Measurements from ENCODE around the gene SMCO1. TPM values are rescaled to one million over a fixed set of nuclear protein-coding genes. Genes with fewer than 3 reads are reported as not detected.

SMCO1 gene
- polyA plus RNA-seq, 1 of the 3 experiments (the other 2 are of a cell fraction): not detected

DNA sequence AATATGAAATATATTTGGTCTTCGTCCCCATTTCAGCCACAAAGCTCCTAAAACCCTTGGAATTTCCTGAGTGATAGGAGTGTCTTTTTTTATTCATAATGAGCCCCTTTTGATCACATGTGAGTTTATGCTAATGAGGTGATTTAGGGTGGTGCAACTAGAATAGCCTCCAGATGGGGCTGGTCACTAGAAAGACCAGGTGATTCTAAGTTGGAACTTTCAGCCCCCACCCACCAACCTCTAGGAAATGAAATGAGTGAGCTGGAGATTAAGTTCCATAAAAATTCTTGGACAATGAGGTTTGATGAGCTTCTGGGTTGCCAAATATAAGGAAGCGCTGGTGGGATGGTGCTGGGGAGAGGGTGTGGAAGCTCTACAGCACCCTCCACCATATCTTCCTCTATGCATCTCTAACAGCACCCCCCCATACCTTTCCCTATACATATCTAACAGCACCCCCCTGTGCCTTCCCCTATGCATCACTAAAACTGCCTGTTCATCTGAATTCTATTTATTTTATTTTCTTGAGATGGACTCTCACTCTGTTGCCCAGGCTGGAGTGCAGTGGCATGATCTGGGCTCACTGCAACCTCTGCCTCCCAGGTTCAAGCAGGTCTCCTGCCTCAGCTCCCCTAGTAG is 2.1 kb upstream of the SMCO1 start:
- Histone ChIP-seq H3K4me2 (no peak overlapping the region), H3K79me2 (ENCODE audit: insufficient read depth) (no peaks in the 10 kb centered on the region), H2AFZ (ENCODE audit: low read depth) (no peak overlapping the region), H3K9me2 (no peaks in the 10 kb centered on the region), H3K27me3 (ENCODE audit: insufficient read depth) (no peaks in the 10 kb centered on the region), H3K36me3 (replicated peaks in 1 of 2; ENCODE audit: control insufficient read depth in 1 of 2, insufficient read depth in 2 of 2, low read length in 1 of 2) (no peaks in the 10 kb centered on the region), H3K4me1 (ENCODE audit: control insufficient read depth in 1 of 2, insufficient read depth in 2 of 2, low read depth in 1 of 2, low read length in 1 of 2) (no peaks in the 10 kb centered on the region), H3K4me3 (ENCODE audit: low read depth in 2 of 2, low read length in 1 of 2) (no peak overlapping the region), H3F3A (replicated peaks; ENCODE audit: insufficient read depth) (no peaks in the 10 kb centered on the region), H3K9ac (no peak overlapping the region), H4K20me1 (ENCODE audit: insufficient read depth) (no peaks in the 10 kb centered on the region), H3K9me3 (peaks cover 11% of the 10 kb centered on the region; the same call in 1 of the 2 replicates), H3K27ac (ENCODE audit: low read depth in 2 of 2, low read length in 1 of 2) (no peak overlapping the region)
- WGBS (ENCODE audit: low lambda C conversion rate): 38% methylated on average over 2 of the region's 2 CpGs
- TF ChIP-seq JUND (IDR thresholded peaks at IDR 0.05) (no peak), RCOR1 (IDR thresholded peaks at IDR 0.05; ENCODE audit: low read length) (no peak), GATA2 (CRISPR knock-in tag; IDR thresholded peaks at IDR 0.05) (no peak), FOSL2 (IDR thresholded peaks at IDR 0.05; ENCODE audit: borderline replicate concordance, low read depth) (no peak), NFIC (IDR thresholded peaks at IDR 0.05; ENCODE audit: borderline replicate concordance) (no peak), MEF2A (IDR thresholded peaks at IDR 0.05; ENCODE audit: borderline replicate concordance, low read depth) (no peak), EP300 (IDR thresholded peaks at IDR 0.05; ENCODE audit: borderline replicate concordance in 1 of 2, low read depth in 1 of 2, low read length in 1 of 2) (no peak), MXI1 (IDR thresholded peaks at IDR 0.05; ENCODE audit: low read depth, low read length) (no peak), YY1 (IDR thresholded peaks at IDR 0.05; ENCODE audit: low read depth) (no peak)
- TF ChIP-seq, protein P1, sequence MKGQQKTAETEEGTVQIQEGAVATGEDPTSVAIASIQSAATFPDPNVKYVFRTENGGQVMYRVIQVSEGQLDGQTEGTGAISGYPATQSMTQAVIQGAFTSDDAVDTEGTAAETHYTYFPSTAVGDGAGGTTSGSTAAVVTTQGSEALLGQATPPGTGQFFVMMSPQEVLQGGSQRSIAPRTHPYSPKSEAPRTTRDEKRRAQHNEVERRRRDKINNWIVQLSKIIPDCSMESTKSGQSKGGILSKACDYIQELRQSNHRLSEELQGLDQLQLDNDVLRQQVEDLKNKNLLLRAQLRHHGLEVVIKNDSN (IDR thresholded peaks at IDR 0.05; ENCODE audit: borderline replicate concordance, low read depth): no peak
- TF ChIP-seq, protein P2, sequence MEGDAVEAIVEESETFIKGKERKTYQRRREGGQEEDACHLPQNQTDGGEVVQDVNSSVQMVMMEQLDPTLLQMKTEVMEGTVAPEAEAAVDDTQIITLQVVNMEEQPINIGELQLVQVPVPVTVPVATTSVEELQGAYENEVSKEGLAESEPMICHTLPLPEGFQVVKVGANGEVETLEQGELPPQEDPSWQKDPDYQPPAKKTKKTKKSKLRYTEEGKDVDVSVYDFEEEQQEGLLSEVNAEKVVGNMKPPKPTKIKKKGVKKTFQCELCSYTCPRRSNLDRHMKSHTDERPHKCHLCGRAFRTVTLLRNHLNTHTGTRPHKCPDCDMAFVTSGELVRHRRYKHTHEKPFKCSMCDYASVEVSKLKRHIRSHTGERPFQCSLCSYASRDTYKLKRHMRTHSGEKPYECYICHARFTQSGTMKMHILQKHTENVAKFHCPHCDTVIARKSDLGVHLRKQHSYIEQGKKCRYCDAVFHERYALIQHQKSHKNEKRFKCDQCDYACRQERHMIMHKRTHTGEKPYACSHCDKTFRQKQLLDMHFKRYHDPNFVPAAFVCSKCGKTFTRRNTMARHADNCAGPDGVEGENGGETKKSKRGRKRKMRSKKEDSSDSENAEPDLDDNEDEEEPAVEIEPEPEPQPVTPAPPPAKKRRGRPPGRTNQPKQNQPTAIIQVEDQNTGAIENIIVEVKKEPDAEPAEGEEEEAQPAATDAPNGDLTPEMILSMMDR (IDR thresholded peaks at IDR 0.05): no peak
- ChIA-PET POLR2A (no interaction called here), CTCF (interaction anchor here (0.8 to 2.1 kb wide), 4 partner anchors 11 to 252 kb away, joined by 3 to 8 read pairs (median 3); partner anchors contain the start of gene RNF168)
- DNase-seq: no peak

DNA sequence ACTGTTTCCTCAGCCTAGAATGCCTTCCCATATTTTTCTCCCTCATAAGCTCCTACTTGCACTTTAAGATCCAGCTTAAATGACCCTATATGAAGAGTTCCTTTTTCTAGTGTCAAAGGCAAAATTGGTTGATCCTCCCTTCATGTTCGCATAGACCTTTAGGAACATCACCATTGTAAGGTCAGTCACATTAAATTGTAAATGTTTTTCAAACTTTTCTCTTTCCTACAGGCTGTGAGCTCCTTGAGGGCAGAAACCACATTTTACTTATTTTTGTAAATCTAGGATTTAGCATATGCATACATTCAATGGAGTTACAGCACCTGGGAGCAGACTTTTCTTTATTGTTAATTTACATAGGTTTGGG is 813 bp downstream of the SMCO1 start:
- CTCF ChIA-PET: interaction anchor here (1.9 kb wide), 1 partner anchor 14 kb away, joined by 7 read pairs; no protein-coding TSS in a partner anchor
- no peaks in the 10 kb centered on the region for H3K79me2 ChIP-seq (ENCODE audit: insufficient read depth)
- H3K9me2 ChIP-seq: no peaks in the 10 kb centered on the region
- DNase-seq: no peak
- WGBS (ENCODE audit: low lambda C conversion rate): 91% methylated on average over 1 of the region's 1 CpG
- peaks cover 1% of the 10 kb centered on the region; the same call in 1 of the 2 replicates for H3K9me3 ChIP-seq
- H2AFZ ChIP-seq (ENCODE audit: low read depth): no peak overlapping the region
- POLR2A ChIA-PET: no interaction called here
- no peaks in the 10 kb centered on the region for H3K27me3 ChIP-seq (ENCODE audit: insufficient read depth)
- H4K20me1 ChIP-seq (ENCODE audit: insufficient read depth): no peaks in the 10 kb centered on the region
- TF ChIP-seq, protein P3, sequence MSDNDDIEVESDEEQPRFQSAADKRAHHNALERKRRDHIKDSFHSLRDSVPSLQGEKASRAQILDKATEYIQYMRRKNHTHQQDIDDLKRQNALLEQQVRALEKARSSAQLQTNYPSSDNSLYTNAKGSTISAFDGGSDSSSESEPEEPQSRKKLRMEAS (IDR thresholded peaks at IDR 0.05; ENCODE audit: low read depth): no peak
- TF ChIP-seq, protein P2 (IDR thresholded peaks at IDR 0.05): no peak
- no peak for TF ChIP-seq SIN3A (IDR thresholded peaks at IDR 0.05; ENCODE audit: borderline replicate concordance, low read depth, low read length)
- no peak for TF ChIP-seq TAF1 (IDR thresholded peaks at IDR 0.05; ENCODE audit: borderline replicate concordance, low read depth, low read length)
- TF ChIP-seq POLR2AphosphoS5 (IDR thresholded peaks at IDR 0.05; ENCODE audit: low read depth, low read length): no peak
- no peak for TF ChIP-seq FOSL2 (IDR thresholded peaks at IDR 0.05; ENCODE audit: borderline replicate concordance, low read depth)
- no peak for TF ChIP-seq SMC3 (IDR thresholded peaks at IDR 0.05; ENCODE audit: low read depth, low read length)
- TF ChIP-seq FOXJ3 (CRISPR knock-in tag; IDR thresholded peaks at IDR 0.05): no peak
- no peak for TF ChIP-seq MXI1 (IDR thresholded peaks at IDR 0.05; ENCODE audit: low read depth, low read length)
- H3K9ac ChIP-seq: no peak overlapping the region
- H3F3A ChIP-seq (replicated peaks; ENCODE audit: insufficient read depth): no peaks in the 10 kb centered on the region
- H3K27ac ChIP-seq (ENCODE audit: low read depth in 2 of 2, low read length in 1 of 2): no peak overlapping the region
- H3K4me1 ChIP-seq (ENCODE audit: control insufficient read depth in 1 of 2, insufficient read depth in 2 of 2, low read depth in 1 of 2, low read length in 1 of 2): no peaks in the 10 kb centered on the region
- H3K4me3 ChIP-seq (ENCODE audit: low read depth in 2 of 2, low read length in 1 of 2): no peak overlapping the region
- H3K36me3 ChIP-seq (replicated peaks in 1 of 2; ENCODE audit: control insufficient read depth in 1 of 2, insufficient read depth in 2 of 2, low read length in 1 of 2): no peaks in the 10 kb centered on the region
- H3K4me2 ChIP-seq: no peak overlapping the region

Measured in SK-N-SH (cell line).